Activated CD4-positive, alpha-beta T cell treated with anti-CD3 and anti-CD28 coated beads, Interleukin-2, amount 10 ng/mL, durations not matched to agents 7 days and 5 days (primary cell): Measurements from ENCODE around the gene MAP2K5. TPM values are rescaled to one million over a fixed set of nuclear protein-coding genes. Genes with fewer than 3 reads are reported as not detected.

Experiments
- CTCF ChIA-PET: fragments of 350-600 bp; sonication (Branson Sonifier 250); formaldehyde crosslinking; loops from one replicate; lab custom pipeline; 2021; ENCODE audit warnings: antibody characterized with exemption; lab: Charles Lee
- POLR2A ChIA-PET: fragments of 350-600 bp; sonication (Branson Sonifier 250); formaldehyde crosslinking; loops from one replicate; lab custom pipeline; 2021; ENCODE audit warnings: antibody characterized with exemption; lab: Charles Lee
- DNase-seq: peaks from one replicate; pipeline ENCODE4 v3.0.0-alpha.2; 2020
- H3K27ac Mint-ChIP-seq: one replicate; pipeline ENCODE4 v1.8.0; 2021; ENCODE audit warnings: mild to moderate bottlenecking, moderate library complexity, mixed read lengths
- H3K27me3 Mint-ChIP-seq: one replicate; pipeline ENCODE4 v1.8.0; 2021; ENCODE audit warnings: mixed read lengths
- H3K36me3 Mint-ChIP-seq: one replicate; pipeline ENCODE4 v1.8.0; 2021; ENCODE audit warnings: low read depth, mixed read lengths
- H3K4me1 Mint-ChIP-seq: one replicate; pipeline ENCODE4 v1.8.0; 2021; ENCODE audit warnings: mixed read lengths
- H3K4me3 Mint-ChIP-seq: one replicate; pipeline ENCODE4 v1.8.0; 2021; ENCODE audit warnings: mild to moderate bottlenecking, moderate library complexity, mixed read lengths
- H3K9me3 Mint-ChIP-seq: one replicate; pipeline ENCODE4 v1.8.0; 2021; ENCODE audit warnings: mixed read lengths
- total RNA-seq, 2 experiments: library from RNA; stranded (reverse); gene quantifications; one replicate each; pipeline ENCODE4 v1.2.3, GENCODE V29; 2021

The MAP2K5 gene
- total RNA-seq, 2 experiments from 2014 or later, result 25.9 to 26.3 TPM

DNA sequence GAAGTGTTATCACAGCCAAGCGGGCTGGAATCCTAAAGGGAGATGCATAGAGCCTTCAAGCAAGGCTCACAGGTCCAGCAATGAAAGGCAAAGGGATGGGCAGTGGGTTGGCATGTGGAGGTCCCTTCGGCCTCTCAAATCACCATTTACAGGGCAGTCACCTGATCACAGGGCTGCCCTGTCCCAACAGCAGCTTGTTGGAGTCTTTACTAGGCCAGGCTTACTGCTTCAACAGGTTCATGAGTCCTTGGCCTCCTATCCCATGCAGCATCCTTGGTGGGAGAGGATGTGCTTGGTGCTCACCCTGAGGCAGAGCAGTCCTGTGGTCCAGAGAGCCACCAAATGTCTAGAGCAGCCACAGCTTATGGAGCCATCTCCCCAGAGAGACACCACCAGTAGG is 258.6 kb downstream of the MAP2K5 start:
- Mint-ChIP-seq H3K4me1 (peaks cover 1% of the 10 kb centered on the region), H3K9me3 (no peaks in the 10 kb centered on the region), H3K4me3 (no peak overlapping the region), H3K27ac (no peak overlapping the region), H3K36me3 (peaks cover under 1% of the 10 kb centered on the region), H3K27me3 (no peaks in the 10 kb centered on the region)
- POLR2A ChIA-PET, result no interaction called here
- CTCF ChIA-PET, result interaction anchor here (0.6 kb wide), 1 partner anchor 1525 kb away, joined by 5 read pairs; no protein-coding TSS in a partner anchor
- DNase-seq, result no peak

- no peaks in the 10 kb centered on the region for H3K27me3 Mint-ChIP-seq
- H3K4me1 Mint-ChIP-seq, result no peaks in the 10 kb centered on the region
- H3K36me3 Mint-ChIP-seq, result no peaks in the 10 kb centered on the region
- ChIA-PET CTCF (interaction anchor here (0.6 to 1.2 kb wide), 2 partner anchors 9 to 1524 kb away, joined by 5 read pairs; no protein-coding TSS in a partner anchor), POLR2A (no interaction called here)
- no peak overlapping the region for H3K4me3 Mint-ChIP-seq
- no peak for DNase-seq
- no peaks in the 10 kb centered on the region for H3K9me3 Mint-ChIP-seq
- no peak overlapping the region for H3K27ac Mint-ChIP-seq
These were observed 259.7 kb downstream of the MAP2K5 start for GRCh38 chr15:67801926-67802914.

DNA sequence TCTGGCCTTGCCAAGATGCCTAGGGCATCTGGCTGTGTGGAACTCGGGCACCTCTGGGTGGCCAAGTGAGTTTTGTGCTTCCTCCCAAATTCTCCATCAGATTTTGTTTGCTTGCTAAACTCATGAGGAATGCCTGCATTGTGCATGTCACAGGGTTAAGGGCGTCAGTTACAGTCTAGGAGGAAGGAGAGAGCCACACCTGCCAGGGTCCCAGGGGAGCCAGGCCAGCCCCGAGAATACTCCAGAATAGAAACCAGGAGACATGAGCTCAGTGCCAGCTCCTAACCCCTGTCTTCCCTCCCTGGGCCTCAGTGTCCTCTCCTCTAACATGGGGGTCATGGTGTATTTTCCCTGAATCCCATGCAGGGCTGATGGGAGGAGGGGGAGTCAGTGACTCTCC is 260.8 kb downstream of the MAP2K5 start:
- no peak for DNase-seq
- POLR2A ChIA-PET, result no interaction called here
- Mint-ChIP-seq H3K27me3 (no peaks in the 10 kb centered on the region), H3K27ac (no peak overlapping the region), H3K4me3 (no peak overlapping the region), H3K9me3 (no peaks in the 10 kb centered on the region), H3K36me3 (no peaks in the 10 kb centered on the region), H3K4me1 (no peaks in the 10 kb centered on the region)
- CTCF ChIA-PET, result interaction anchor here (0.9 to 1.2 kb wide), 2 partner anchors 10 to 12 kb away, joined by 3 to 5 read pairs; no protein-coding TSS in a partner anchor

DNA sequence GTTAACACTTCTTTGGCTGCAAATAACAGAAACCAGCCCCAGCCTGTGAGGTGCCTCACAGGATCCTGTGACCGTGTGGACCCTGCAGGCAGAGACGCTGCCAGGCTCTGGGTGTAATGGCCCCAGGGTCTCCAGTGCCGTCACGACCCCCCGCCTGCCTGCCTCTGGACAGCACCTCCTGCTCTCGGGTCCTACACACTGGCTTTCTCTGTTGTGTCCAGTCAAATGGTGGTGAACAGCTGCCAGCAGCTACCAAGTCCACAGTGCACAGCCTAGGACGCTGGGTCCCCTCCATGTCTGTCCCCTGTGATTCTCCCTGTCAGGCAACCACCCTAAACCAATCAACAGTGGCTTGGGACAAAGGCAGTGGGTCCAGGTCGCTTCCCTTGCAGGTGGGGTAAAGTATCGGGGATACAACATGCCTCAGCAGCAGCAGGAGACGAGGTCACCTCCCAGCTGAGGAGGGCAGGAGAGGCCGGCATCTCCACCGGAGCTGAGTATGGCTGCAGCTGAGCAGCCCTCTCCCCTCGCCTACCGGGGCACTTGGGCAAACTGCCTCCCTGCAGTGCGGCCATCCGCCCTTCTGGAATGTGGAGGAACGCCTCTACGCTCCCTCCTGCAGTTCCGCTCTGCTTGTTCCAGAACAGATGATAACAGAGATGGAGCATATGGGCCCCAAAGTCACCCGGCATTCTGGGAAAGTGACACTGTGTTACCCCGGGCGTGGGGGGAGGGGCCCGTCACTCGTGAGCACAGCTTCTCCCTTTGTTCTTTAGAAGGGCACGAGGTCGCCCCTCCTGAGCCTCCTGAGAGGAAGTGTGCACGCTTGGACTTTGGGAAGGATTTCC is 261.7 kb downstream of the MAP2K5 start:
- Mint-ChIP-seq H3K9me3 (no peaks in the 10 kb centered on the region), H3K27me3 (no peaks in the 10 kb centered on the region), H3K27ac (no peak overlapping the region), H3K36me3 (no peaks in the 10 kb centered on the region), H3K4me3 (no peak overlapping the region), H3K4me1 (no peaks in the 10 kb centered on the region)
- ChIA-PET CTCF (interaction anchor here (1.2 kb wide), 1 partner anchor 11 kb away, joined by 5 read pairs; no protein-coding TSS in a partner anchor), POLR2A (no interaction called here)
- no peak for DNase-seq

DNA sequence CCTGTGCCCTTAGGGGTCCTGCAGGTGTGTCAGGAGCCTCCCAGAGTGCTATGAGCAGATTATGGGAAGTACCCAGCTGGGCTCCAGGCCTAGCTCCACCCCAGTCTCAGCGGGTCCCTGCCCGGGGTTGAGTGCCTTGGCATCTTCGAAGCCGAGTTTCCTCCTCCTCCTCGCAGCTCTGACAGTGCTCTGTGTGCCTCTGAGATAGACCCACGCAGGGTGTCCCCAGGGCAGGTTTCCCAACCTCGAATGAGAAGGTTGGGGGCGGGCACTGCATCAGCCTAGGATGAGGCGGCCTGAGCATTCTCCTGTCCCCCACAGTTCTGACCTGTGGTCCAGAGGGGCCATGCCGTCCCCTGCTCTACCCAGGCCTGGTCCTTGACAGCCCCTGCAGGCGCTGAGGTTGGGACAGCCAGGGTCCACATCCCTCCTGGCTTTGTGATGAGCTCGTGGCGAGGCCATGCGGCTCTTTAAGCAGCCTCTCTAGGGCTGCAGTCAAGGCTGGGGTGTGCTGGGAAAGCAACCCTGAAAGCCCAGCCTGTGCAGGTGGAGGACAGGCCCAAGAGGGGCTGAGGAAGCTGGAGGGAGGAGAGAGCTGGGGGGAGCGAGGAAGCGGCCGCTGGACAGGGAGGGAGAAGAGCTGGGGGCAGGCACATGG is 262.6 kb downstream of the MAP2K5 start:
- Mint-ChIP-seq H3K27ac (no peak overlapping the region), H3K4me1 (no peaks in the 10 kb centered on the region), H3K4me3 (no peak overlapping the region), H3K36me3 (no peaks in the 10 kb centered on the region), H3K27me3 (no peaks in the 10 kb centered on the region), H3K9me3 (no peaks in the 10 kb centered on the region)
- CTCF ChIA-PET, result no interaction called here
- POLR2A ChIA-PET, result no interaction called here
- no peak for DNase-seq

DNA sequence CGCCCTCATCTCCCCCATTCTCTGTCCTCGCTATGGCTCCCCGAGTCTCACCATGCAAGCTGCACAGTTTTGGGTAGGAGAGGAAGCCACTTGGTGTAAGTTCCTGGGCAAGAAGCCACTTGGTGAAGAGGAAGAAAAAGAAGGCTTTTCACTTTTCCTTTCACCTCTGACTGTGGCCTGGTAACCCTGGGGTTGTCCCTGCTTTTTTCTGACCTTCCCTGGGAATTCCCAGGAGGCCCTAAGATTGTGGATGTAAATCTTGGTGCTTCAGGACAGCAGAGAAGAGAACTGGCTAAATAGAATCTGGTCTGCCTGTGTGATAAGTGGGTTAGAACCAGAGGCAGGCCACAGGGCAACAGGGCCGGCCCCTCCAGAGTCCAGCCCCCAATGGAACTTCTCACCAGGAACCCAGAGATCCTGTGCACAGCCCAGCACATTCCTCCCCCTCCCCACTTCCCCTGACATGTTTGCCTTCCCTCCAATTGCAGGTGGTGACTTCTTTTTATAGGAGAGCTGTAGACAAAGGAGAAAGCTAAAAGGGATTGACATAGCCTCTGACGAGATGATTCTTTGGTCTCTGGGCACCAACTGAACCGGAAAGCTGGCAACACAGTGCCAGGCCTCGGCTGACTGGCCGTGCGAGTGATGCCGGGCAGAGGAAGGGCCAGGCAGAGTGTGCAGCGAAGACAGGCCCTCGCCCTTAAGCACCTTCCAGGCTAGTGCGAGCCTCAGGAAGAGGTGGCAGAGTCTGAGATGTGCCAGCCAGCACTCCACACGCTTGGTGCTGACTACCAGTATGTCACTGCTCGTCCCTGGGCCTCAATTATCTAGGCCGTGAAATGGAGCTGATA is 263.4 kb downstream of the MAP2K5 start:
- Mint-ChIP-seq H3K27me3 (no peaks in the 10 kb centered on the region), H3K4me3 (no peak overlapping the region), H3K4me1 (no peaks in the 10 kb centered on the region), H3K9me3 (no peaks in the 10 kb centered on the region), H3K36me3 (no peaks in the 10 kb centered on the region), H3K27ac (no peak overlapping the region)
- ChIA-PET POLR2A (no interaction called here), CTCF (no interaction called here)
- no peak for DNase-seq

- POLR2A ChIA-PET, result no interaction called here
- Mint-ChIP-seq H3K27me3 (no peaks in the 10 kb centered on the region), H3K9me3 (no peaks in the 10 kb centered on the region), H3K27ac (no peak overlapping the region), H3K36me3 (no peaks in the 10 kb centered on the region), H3K4me3 (no peak overlapping the region), H3K4me1 (no peaks in the 10 kb centered on the region)
- no peak for DNase-seq
- CTCF ChIA-PET, result no interaction called here
These were observed 264.0 kb downstream of the MAP2K5 start for GRCh38 chr15:67806536-67806935.

DNA sequence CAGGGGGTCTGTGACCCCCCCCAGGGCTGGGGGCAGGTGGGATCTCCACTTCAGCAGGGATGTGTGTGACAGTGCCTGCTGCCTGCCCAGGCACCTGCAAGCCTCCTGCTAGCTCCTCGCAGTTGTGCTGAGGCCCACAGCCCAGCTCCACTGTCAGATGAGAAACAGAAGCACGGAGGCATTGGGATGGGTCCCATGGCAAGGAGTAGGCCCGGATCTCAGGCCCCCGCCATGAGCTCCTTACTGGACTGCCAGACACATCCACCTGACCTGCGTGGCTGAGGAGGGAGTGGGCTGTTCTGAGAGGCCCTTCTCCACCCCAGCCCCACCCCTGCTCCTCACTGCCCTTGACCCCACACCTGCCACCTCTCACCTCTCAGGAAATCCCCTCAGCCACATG is 264.6 kb downstream of the MAP2K5 start:
- CTCF ChIA-PET, result no interaction called here
- POLR2A ChIA-PET, result no interaction called here
- Mint-ChIP-seq H3K4me3 (no peak overlapping the region), H3K4me1 (peaks cover 3% of the 10 kb centered on the region), H3K27ac (no peak overlapping the region), H3K36me3 (no peaks in the 10 kb centered on the region), H3K27me3 (no peaks in the 10 kb centered on the region), H3K9me3 (no peaks in the 10 kb centered on the region)
- no peak for DNase-seq

DNA sequence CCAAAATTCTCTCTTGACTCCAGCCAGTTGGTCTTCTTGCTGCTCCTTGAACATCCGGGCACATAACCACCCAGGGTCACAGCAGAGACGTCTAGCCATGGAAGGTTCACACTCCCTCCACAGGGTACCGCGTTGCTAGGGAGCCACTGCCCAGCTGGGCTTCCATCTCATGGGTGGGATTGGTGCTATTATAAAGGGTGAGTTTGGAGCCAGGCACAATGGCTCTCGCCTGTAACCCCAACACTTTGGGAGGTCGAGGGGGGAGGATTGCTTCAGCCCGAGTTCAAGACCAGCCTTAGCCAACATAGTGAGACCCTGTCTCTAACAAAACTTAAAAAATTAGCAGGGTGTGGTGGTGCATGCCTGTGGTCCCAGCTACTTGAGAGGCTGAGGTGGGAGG is 265.3 kb downstream of the MAP2K5 start:
- no peak for DNase-seq
- no peak overlapping the region for H3K4me3 Mint-ChIP-seq
- H3K4me1 Mint-ChIP-seq, result peaks cover 4% of the 10 kb centered on the region
- H3K9me3 Mint-ChIP-seq, result no peaks in the 10 kb centered on the region
- ChIA-PET POLR2A (no interaction called here), CTCF (no interaction called here)
- no peaks in the 10 kb centered on the region for H3K27me3 Mint-ChIP-seq
- H3K27ac Mint-ChIP-seq, result no peak overlapping the region
- no peaks in the 10 kb centered on the region for H3K36me3 Mint-ChIP-seq

GRCh38 chr15:67808821-67809220 is 266.3 kb downstream of the MAP2K5 start:
- DNase-seq, result no peak
- H3K27ac Mint-ChIP-seq, result no peak overlapping the region
- peaks cover 3% of the 10 kb centered on the region for H3K27me3 Mint-ChIP-seq
- CTCF ChIA-PET, result no interaction called here
- no peak overlapping the region for H3K4me3 Mint-ChIP-seq
- peaks cover 4% of the 10 kb centered on the region for H3K4me1 Mint-ChIP-seq
- H3K36me3 Mint-ChIP-seq, result no peaks in the 10 kb centered on the region
- POLR2A ChIA-PET, result no interaction called here
- no peaks in the 10 kb centered on the region for H3K9me3 Mint-ChIP-seq

- Mint-ChIP-seq H3K9me3 (no peaks in the 10 kb centered on the region), H3K27ac (no peak overlapping the region), H3K4me1 (peaks cover 4% of the 10 kb centered on the region), H3K27me3 (peaks cover 3% of the 10 kb centered on the region), H3K36me3 (no peaks in the 10 kb centered on the region), H3K4me3 (no peak overlapping the region)
- DNase-seq, result no peak
- ChIA-PET POLR2A (no interaction called here), CTCF (interaction anchor here (0.5 kb wide), 1 partner anchor 1497 kb away, joined by 4 read pairs; no protein-coding TSS in a partner anchor)
These were observed 266.9 kb downstream of the MAP2K5 start for GRCh38 chr15:67809441-67809840.

DNA sequence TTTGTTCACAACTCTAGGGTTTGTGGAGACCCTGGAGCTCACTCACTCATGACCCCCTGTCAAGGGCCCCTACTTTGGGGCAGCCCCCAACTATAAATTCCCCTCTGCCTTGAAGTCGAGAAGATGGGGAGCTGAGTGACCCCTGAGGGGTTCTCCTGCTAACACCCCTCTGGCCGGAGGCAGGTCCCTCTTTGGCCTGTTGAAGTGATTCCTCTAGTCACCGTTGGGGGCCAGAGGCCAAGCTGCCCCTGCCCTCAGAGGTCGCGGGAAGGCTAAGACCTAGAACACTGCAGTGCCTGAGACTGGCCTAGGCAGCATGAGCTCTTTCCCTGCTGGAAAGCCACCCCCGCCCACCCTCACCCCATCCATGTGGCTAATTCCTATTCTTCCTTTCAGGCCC is 267.4 kb downstream of the MAP2K5 start:
- CTCF ChIA-PET, result interaction anchor here (0.5 kb wide), 1 partner anchor 1496 kb away, joined by 4 read pairs; no protein-coding TSS in a partner anchor
- POLR2A ChIA-PET, result no interaction called here
- peaks cover 3% of the 10 kb centered on the region for H3K27me3 Mint-ChIP-seq
- peaks cover 4% of the 10 kb centered on the region for H3K4me1 Mint-ChIP-seq
- no peak overlapping the region for H3K4me3 Mint-ChIP-seq
- DNase-seq, result no peak
- H3K36me3 Mint-ChIP-seq, result no peaks in the 10 kb centered on the region
- H3K9me3 Mint-ChIP-seq, result no peaks in the 10 kb centered on the region
- H3K27ac Mint-ChIP-seq, result no peak overlapping the region
